Stimulated activated CD4-positive, alpha-beta T cell treated with anti-CD3 and anti-CD28 coated beads, TNF-alpha, amount 100 ng/mL, for 4 hours (primary cell): ENCODE measurements around the gene HECW1.

ENCODE experiments used
- DNase-seq, 3 experiments: peaks; one replicate each; pipeline ENCODE4 v3.0.0-alpha.2; 2020; ENCODE audit warnings: low read depth in 3 of 3

HECW1 gene

DNA sequence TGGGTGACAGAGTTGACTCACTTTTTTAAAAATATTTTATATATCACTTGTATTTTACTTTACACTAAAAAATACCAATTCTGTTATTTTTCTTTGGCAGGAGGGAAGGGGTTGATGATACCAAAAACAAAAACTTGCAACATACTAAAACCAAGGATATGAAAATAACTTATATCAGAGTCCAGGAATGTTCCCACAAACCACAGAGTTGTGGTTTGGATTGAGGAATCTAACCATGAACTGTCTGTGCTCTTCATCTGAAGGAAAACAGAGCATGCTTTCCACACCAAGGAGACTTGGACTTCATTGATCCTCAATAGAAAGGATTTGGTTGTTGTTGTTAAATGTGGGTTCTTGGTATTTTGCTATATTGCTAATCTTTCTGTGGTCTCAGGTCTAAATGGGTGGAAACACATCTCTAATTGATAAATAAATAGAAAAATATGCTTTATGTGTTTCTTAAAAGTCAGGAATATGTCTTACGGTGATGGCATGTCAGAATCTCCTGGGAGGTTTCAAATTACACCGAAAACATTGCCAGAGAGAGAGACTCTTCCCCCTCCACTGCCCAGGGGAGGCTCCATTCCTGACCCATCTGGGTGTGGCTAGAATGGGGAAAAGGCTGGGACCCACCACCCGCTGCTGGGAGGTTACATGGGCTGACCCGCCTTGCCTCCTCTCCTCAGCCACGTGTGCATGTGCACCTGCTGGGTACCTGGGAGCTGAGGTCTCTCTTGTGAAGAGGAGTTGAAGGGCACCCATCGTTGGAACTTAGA, 423.6 kb downstream of the HECW1 start:
- DNase-seq, result no peak

DNA sequence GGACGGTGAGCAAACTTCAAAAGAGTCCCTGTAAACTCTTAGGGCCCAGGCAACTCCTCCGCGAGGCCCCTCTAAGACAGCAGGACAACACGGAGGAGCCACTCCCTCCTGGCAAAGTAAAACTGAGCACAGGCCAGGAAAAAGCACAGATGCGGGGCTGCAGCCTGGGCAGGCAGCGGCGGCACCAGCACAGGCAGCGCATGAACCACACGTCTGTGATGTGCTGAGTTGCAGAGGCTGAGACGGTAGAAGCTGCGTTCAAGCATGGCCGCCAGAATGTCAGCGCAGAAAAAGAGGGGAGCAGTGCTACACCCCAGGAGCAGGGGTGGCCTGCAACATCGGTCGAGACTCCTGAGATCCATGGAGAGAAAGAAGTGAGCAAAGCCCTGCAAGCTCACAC, 424.3 kb downstream of the HECW1 start:
- no peak for DNase-seq

DNA sequence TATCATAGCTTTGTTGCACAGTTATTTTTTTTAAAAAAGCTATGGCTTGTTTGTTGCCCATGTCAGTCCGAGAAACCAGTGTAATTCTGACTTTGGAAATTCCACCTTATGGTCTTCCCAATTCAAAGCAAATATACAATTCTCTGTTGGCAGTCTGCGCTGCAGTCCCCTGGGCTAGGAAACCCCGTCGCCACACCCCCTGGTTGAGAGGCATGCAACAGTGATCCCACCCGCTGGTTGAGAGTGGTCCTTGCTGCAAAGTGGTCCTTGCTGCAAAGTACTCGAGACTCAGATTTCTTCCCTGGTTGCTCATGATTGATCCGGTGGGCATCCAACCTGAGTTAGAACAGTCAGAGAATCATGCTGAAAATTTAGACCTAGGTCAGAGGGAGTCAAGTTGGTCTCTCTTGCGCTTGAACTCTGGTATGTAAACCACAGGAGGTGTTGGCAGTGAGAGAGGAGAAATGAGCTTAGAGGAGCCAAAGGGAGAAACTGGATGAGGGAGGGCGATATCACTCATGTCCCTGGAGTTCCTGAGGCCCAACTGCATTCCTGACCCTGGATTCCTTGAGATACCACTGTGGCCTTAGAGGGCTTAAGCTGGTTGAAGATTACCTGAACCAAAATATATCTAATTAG, 425.4 kb downstream of the HECW1 start:
- DNase-seq, result no peak

DNA sequence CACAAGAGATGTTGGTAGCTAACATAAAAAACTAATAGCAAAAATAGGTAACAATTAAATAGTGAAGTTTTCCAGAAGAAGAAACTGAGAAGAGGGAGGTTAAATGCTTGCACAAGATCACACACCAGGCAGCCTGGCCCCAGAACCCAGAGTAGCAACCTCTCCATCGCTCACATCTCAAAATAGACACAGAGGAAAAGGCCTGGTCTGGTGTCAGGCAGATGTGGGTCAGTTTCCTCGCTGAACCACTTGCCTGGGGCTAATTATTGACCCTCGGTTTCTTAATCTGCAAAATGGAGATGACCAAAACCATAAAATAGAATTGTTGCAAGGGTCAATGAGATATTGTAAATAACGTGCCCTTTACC, 425.9 kb downstream of the HECW1 start:
- DNase-seq, result no peak

DNA sequence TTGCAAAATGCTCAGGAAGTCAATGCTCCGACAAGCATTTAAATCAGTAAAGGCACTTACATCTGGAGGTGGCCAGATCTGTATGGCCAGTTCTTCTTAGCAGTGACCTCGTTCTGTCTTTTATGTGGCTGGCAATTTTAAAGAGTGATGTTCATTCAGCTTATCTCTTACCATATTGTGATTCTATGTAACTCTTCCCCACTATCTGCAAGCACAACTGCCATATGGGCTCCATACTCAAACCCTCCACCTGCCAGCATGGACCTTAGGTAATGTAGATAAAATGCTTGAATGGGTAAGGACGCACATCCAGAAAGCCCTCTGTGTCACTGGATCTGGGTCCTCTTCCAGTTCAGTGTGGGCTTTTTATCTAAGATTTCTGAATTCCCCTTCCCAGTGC, 428.0 kb downstream of the HECW1 start:
- no peak for DNase-seq

DNA sequence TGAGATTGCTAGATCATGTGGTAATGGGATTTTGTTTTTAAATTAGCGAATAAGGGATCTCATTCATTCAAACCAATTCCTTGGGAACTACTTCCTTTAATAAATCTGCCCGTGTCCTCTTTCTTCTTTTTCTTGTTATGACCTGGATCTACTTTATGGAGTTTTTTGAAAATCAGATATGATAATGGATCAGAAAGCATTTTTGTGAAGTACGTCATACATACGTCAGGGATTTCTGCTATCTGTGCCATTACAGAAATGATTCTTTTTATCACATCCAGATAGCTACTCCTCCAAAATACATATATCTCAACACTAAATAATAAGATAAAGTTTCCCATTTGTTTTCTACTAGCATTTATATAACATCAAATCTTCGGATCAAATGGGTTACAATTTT, 430.3 kb downstream of the HECW1 start:
- no peak for DNase-seq

DNA sequence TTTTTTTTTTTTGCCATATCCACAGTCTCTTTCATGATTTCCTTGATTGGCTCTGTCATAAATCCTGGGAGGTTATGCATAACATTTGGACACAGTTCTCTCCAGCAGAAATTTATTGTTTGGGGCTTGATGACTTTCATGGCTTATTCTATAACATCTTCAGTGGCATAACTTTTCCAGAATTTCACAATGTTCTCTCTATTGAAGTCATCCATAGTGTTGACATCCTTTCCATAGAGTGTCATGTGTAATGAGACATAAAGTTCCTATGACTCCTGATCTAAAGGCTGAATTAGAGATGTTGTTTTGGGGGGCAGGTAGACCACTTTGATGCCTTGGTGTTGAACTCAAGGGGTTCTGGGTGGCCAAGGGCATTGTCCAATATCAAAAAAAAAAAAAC, 433.8 kb downstream of the HECW1 start:
- DNase-seq, result no peak

DNA sequence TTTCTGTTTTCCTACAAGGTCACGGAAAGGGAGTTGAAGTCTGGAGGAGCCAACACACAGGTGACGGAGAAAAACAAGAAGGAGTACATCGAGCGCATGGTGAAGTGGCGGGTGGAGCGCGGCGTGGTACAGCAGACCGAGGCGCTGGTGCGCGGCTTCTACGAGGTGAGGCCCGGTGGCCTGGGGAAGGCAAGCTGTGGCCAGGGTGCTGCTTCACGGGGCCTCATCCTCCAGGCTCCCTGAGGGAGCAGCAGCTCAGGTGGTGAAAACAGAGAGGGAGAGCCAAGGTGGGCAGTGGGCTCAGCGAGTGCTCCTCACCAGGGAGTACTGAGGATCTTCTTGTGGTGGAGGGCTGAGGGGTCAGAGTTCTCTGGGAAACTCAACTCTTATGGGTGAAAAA, 438.0 kb downstream of the HECW1 start:
- DNase-seq, result no peak

DNA sequence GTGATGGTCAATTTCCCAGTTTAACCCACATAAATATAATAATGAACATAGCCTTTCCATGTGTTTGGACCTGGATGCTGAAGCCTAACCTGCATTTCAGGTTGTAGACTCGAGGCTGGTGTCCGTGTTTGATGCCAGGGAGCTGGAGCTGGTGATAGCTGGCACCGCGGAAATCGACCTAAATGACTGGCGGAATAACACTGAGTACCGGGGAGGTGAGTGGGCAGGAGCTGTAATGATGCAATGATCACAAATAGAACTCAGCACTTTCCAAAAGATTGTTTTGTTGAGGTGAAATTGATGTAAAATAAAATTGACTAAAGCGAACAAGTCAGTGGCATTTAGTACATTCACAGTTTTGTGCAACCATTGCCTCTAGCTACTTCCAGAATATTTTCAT, 439.7 kb downstream of the HECW1 start:
- DNase-seq, result no peak

DNA sequence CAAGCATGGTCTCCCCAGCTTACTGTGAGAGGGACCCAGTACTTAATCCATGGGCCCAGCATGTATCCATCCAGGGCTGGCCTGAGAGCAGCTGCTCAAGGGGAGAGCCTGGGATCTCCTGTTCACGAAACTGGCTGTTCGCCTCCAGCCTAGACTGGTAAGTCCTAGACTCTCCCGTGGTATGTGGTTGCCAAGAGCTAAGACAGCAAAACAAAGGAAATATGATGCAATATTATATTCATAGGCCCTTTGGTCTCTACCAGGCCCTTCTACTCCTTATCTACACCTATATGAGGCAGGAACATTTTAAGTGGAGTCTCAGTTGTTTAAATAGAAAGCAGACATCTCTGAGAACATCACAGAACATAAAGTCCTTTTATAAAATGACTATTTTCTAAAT, 441.6 kb downstream of the HECW1 start:
- DNase-seq, result no peak

DNA sequence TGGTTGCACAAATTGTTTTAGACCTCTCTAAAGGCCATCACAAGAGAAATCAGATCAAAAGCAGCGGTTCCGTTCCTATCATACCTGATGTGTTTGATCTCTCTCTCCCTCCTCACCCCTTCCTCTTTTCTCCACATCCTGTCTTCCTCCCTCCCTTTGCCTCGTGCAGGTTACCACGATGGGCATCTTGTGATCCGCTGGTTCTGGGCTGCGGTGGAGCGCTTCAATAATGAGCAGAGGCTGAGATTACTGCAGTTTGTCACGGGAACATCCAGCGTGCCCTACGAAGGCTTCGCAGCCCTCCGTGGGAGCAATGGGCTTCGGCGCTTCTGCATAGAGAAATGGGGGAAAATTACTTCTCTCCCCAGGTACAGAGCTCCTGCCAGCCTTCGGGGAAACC, 442.0 kb downstream of the HECW1 start:
- no peak for DNase-seq

DNA sequence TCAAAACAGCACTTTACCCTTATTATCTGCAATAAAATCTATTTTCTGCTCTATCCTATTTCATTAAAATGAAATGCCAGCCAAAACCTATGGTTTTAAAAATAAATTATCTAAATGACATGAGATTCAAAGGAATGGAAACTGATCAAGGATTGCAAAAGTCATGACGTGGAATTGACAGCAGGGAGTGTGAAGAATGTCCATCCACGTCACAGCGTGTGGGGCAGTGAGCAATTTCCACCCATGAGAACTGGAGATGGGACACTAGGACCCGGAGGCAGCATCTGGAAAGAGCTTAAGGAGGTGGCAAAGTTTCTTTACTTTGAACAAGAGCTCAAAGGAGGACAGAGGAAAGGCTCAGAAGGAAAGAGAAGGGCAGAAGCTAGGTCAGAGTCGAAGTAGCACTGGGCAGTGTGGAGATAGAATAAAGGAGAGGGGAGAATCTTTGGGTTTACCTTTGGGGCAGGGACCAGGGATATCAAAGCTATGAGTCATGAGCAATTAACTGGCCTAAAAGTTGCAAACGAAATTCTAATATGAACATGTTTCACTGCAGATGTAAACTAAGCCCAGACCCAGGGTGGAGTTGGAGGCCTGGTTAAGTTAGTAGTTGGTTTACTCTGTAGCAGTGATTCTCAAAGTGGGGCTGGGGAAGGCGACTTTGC, 445.5 kb downstream of the HECW1 start:
- DNase-seq, result no peak

DNA sequence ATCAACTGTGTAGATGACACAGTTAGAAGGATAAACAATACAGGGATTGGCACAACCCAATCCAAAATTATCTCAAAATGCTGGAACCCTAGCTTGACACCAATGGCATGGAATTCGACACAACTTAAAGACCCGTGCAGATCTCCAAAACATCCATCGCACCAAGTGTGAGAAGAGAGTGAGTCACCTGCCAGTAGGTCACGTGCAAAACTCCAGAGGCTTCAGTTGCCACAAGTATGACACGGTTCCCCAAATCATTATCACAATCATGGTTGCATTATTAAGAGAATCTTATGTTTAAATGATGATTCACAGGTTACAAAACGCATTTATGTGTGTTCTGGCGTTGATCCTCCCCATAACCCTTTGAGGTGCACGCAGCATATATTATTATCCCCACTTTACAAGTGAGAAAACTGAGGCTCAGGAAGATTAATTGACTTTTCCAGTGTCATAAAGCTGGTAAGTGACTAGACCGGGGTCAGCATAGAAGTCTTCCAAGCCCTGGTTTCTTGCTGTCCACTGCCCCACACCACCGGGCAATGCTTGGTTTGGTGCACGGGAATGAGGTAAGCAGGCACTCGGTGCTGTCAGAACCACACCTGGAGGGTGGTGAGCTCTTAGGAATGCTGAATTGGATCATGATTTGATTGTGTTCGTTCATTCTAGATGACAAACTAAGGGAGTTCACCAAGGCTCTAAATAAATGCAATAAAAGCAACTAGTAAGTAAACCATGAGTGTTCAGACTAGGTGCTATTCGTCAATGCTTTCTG, 446.9 kb downstream of the HECW1 start:
- DNase-seq, result no peak

DNA sequence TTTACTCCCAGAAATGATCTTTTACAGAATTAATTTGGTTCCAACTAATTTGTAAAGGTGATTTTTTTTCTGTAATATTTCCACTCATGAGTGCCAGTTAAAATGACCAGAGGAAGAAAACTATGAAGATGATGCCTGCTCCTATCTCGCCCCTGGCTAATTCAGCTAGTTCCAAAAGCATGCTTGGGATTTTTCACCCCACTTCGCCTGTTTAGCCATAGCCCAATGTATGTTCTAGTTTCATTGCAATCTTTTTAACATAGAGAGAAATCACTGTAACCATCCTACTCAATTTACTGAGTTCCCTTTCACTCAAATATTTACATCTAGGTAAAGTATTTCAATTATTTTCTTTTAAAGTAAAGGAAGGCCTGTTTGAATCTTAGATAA, 447.5 kb downstream of the HECW1 start:
- no peak for DNase-seq

DNA sequence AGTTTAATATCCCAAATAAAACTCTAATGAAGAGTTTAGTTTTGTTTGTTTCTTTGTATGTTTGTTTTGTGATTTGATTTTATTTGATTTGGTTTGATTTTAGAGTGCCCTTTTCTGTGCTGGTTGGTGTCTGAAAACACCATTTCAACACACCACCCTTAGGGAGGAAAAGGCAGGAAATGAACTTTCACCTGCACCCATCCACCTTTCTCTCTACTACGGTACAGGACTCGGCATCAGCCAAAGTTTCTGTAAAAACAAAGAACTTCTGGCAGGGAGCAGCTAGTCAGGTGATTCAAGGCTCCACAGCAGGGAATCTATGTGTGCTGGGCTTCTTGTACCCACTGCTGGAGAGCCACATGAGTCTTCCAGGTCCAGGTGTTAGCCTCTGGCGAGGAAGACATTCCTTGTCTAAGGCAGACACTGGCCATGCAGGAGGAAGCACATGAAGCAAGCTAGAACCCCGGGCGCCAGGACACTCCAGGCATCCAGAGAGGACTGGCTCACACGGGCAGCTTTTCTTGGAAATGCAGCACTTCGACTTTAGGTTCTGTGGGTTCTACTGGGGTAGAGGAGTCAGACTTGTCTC, 448.4 kb downstream of the HECW1 start:
- DNase-seq, result no peak

DNA sequence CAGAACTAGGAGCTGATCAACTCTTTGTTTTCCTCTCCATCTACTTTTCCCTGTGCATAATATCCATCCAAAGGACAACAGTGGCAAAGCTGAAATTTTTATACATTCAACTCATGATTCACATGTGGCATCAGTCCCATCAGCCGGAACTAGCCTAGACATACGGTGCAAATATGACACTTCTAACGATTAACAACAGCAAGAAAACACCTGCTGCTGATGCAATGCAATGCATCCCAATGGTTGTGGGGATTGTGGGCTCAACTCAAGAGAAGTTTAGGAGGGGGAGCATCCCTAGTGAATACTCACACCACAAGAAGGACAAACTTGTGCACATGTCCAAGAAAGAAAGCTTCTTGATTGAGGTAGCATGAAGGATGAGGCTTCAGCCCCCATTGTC, 449.9 kb downstream of the HECW1 start:
- no peak for DNase-seq

DNA sequence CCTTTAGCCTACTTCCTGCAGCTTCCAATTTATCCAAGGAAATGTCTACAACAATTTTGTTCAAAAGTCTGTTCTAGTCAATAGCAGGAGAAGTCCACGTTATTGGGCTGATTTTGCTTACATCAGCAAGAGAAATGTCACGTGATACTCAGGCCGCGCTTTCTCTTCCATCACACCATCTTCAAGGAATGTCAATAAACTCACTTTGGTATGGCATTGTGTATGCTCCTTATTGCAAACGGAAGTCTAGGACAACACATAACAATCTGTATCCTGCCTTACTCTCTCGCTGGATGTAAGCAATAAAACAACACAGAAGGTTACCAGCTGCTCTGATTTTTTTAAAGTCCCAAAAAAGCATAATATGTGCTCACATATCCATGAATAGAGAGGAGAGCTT, 453.3 kb downstream of the HECW1 start:
- DNase-seq, result no peak

DNA sequence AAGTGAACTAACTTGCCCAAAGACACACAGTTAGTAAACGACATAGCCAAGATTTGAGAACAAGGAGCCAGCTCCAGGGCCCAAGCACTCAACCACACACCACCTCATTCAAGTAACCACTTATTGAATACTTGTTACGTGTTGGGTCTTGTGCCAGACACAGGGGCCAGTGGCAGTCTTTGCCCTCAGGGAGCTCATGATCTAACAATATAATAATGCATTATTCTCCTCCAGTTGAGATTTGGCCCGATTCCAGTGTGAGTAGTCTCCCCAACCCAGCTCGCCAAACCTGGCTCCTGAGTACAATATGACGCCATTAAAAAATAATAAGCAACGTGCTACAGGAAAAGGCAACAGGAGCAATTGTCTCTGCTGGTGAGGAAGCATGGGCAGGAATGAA, 456.1 kb downstream of the HECW1 start:
- DNase-seq, result no peak

DNA sequence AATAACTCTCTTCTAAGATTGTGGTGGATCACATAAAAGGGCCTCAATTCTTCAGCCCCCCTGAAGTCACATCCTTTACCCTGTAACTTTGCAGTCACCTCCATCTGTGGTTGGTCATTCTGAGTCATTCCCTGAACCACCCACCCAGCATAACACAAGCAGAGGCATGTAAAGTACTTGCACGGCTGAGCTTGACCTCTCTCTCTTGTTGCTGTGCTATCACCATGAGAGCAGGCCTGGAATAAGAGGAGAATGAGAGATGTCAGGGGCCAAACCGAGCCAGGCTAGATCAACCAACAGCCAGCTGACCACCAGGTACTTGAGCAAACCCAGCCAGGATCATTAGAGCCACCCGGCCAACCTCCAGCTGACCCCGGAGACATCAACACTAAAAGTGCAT, 457.0 kb downstream of the HECW1 start:
- DNase-seq, result no peak

DNA sequence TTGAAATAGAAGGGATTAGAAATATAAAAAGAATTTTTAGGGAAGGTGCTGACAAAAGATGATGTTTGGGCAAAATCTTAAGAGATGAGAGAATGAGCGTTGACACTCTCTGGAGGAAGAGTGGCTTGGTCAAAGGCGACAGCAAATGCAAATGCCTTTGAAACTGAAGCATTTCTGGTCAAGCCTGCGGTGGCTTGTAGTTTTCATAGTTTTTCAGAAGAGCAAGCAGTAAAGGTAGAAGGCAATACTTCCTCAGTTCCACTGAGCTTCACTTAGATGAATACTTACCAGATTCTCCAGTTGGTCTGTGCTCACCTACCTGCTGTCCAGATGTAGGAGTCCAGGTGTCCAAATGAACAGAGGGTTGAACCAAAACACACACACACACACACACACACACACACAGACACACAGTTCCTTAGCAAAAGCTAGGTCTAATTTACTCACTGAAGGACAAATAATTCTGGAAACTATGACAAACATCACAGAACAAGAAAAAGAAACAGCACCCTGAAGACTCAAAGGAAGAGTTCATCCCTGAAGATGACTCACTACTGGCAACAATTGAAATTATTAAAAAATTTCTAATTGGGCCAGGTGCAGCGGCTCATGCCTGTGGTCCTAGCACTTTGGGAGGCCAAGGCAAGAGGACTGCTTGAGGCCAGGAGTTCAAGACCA, 458.4 kb downstream of the HECW1 start:
- DNase-seq, result no peak

DNA sequence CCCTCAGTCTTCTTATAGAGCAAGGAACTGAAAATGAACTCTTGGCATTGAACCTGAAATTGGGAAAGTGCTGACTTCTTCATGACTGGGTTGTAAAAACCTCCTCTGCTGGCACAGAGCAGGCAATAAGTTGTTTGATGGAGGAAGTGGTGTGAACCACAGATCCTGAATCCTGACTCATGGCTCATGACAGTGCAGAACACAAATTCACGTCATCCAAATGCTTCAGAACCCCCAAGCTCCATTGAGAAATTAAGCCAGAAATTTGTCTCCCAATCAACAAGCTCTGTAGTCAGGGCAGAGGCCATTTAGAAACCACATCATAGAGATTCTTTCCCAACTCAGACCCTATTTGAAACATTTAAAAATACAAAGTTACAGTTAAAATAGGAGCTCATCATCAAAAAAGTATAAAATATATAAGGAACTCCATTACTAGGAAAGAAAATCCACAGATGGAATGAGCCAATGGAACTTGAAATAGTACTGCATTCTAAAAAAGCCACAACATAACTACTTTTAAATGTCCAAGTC, 460.1 kb downstream of the HECW1 start:
- DNase-seq, result no peak
